Measurements from ENCODE around the gene SLX9. TPM values are rescaled to one million over a fixed set of nuclear protein-coding genes. Genes with fewer than 3 reads are reported as not detected.

The SLX9 gene
- total RNA-seq, 1 donor from 2014 or later: 8.3 TPM

GRCh38 chr21:45010096-45010495, 70.3 kb downstream of the SLX9 start:
- no peak overlapping the region for H3K27ac ChIP-seq
- H3K4me1 ChIP-seq: peaks cover 9% of the 10 kb centered on the region
- no peak for DNase-seq (ENCODE audit: extremely low spot score in 2 of 2)
- H3K9me3 ChIP-seq: no peaks in the 10 kb centered on the region
- no peaks in the 10 kb centered on the region for H3K27me3 ChIP-seq
- TF ChIP-seq CTCF (IDR thresholded peaks at IDR 0.05) (no peak), POLR2A (IDR thresholded peaks at IDR 0.05) (no peak), POLR2AphosphoS5 (IDR thresholded peaks at IDR 0.05; ENCODE audit: insufficient read depth in 1 of 2, low read depth in 1 of 2) (no peak)
- no peak overlapping the region for H3K4me3 ChIP-seq
- no peaks in the 10 kb centered on the region for H3K36me3 ChIP-seq
- intact Hi-C loops (cut with DNase I): no loop called here

GRCh38 chr21:45010860-45011259, 71.0 kb downstream of the SLX9 start:
- Histone ChIP-seq H3K27ac (no peak overlapping the region), H3K27me3 (no peaks in the 10 kb centered on the region), H3K4me3 (no peak overlapping the region), H3K36me3 (no peaks in the 10 kb centered on the region), H3K9me3 (no peaks in the 10 kb centered on the region), H3K4me1 (peaks cover 9% of the 10 kb centered on the region)
- DNase-seq (ENCODE audit: extremely low spot score in 2 of 2): no peak
- TF ChIP-seq POLR2A (IDR thresholded peaks at IDR 0.05): no peak
- TF ChIP-seq CTCF (IDR thresholded peaks at IDR 0.05): no peak
- TF ChIP-seq POLR2AphosphoS5 (IDR thresholded peaks at IDR 0.05; ENCODE audit: insufficient read depth in 1 of 2, low read depth in 1 of 2): no peak
- intact Hi-C loops (cut with DNase I): no loop called here

GRCh38 chr21:45011426-45011825, 71.6 kb downstream of the SLX9 start:
- intact Hi-C loops (cut with DNase I): no loop called here
- H3K4me3 ChIP-seq: no peak overlapping the region
- no peak for DNase-seq (ENCODE audit: extremely low spot score in 2 of 2)
- H3K27me3 ChIP-seq: no peaks in the 10 kb centered on the region
- no peaks in the 10 kb centered on the region for H3K9me3 ChIP-seq
- TF ChIP-seq CTCF (IDR thresholded peaks at IDR 0.05) (no peak), POLR2A (IDR thresholded peaks at IDR 0.05) (no peak), POLR2AphosphoS5 (IDR thresholded peaks at IDR 0.05; ENCODE audit: insufficient read depth in 1 of 2, low read depth in 1 of 2) (no peak)
- no peak overlapping the region for H3K27ac ChIP-seq
- peaks cover 9% of the 10 kb centered on the region for H3K4me1 ChIP-seq
- no peaks in the 10 kb centered on the region for H3K36me3 ChIP-seq

- no peak for DNase-seq (ENCODE audit: extremely low spot score in 2 of 2)
Measured at GRCh38 chr21:45011911-45012661, 72.3 kb downstream of the SLX9 start.

More at GRCh38 chr21:45011911-45012661, 72.3 kb downstream of the SLX9 start:
- Histone ChIP-seq H3K9me3 (no peaks in the 10 kb centered on the region), H3K4me3 (no peak overlapping the region), H3K27ac (no peak overlapping the region), H3K36me3 (no peaks in the 10 kb centered on the region), H3K27me3 (no peaks in the 10 kb centered on the region), H3K4me1 (peaks cover 9% of the 10 kb centered on the region)
- intact Hi-C loops (cut with DNase I): no loop called here
- TF ChIP-seq POLR2AphosphoS5 (IDR thresholded peaks at IDR 0.05; ENCODE audit: insufficient read depth in 1 of 2, low read depth in 1 of 2) (no peak), CTCF (IDR thresholded peaks at IDR 0.05) (no peak), POLR2A (IDR thresholded peaks at IDR 0.05) (no peak)
